GM23248 (cell line): ENCODE results near the gene SERINC2. TPM values are rescaled to one million over a fixed set of nuclear protein-coding genes. Genes with fewer than 3 reads are reported as not detected.

Experiments
- DNase-seq: peaks from one replicate; pipeline ENCODE4 v3.0.0-alpha.2; 2015
- H2AFZ ChIP-seq: fragments of 200-600 bp; sonication (generic); 2 replicates; pipeline ENCODE4 v1.6.1; 2016; ENCODE audit warnings: antibody characterized with exemption
- H3F3A ChIP-seq: fragments of 200-600 bp; sonication (generic); 2 replicates; pipeline ENCODE4 v1.6.1; 2016; ENCODE audit warnings: mild to moderate bottlenecking, antibody characterized with exemption, mixed run types; ENCODE audit not compliant: insufficient read depth
- H3K27ac ChIP-seq: fragments of 200-600 bp; sonication (generic); 2 replicates; pipeline ENCODE4 v1.5.1; 2016; ENCODE audit warnings: mild to moderate bottlenecking
- H3K27me3 ChIP-seq: fragments of 200-600 bp; sonication (generic); replicated peaks from 2 replicates; pipeline ENCODE4 v1.6.1; 2016; ENCODE audit warnings: mild to moderate bottlenecking; ENCODE audit not compliant: insufficient read depth
- H3K36me3 ChIP-seq: fragments of 200-600 bp; sonication (generic); 2 replicates; pipeline ENCODE4 v1.6.1; 2016; ENCODE audit warnings: low read depth, mild to moderate bottlenecking
- H3K4me1 ChIP-seq: fragments of 200-600 bp; sonication (generic); 2 replicates; pipeline ENCODE4 v1.6.1; 2016; ENCODE audit warnings: mild to moderate bottlenecking; ENCODE audit not compliant: insufficient read depth
- H3K4me2 ChIP-seq: fragments of 200-600 bp; sonication (generic); one replicate; pipeline ENCODE4 v1.6.1; 2016; ENCODE audit warnings: mild to moderate bottlenecking; ENCODE audit not compliant: unreplicated experiment
- H3K4me3 ChIP-seq: fragments of 200-600 bp; sonication (generic); 2 replicates; pipeline ENCODE4 v1.5.1; 2016; ENCODE audit warnings: mild to moderate bottlenecking
- H3K79me2 ChIP-seq: fragments of 200-600 bp; sonication (generic); 2 replicates; pipeline ENCODE4 v1.6.1; 2016; ENCODE audit warnings: mild to moderate bottlenecking; ENCODE audit not compliant: insufficient read depth
- H3K9ac ChIP-seq: fragments of 200-600 bp; sonication (generic); 2 replicates; pipeline ENCODE4 v1.6.1; 2016; ENCODE audit warnings: mild to moderate bottlenecking
- H3K9me2 ChIP-seq: fragments of 200-600 bp; sonication (generic); 2 replicates; pipeline ENCODE4 v1.6.1; 2016; ENCODE audit warnings: mixed run types, mild to moderate bottlenecking, moderate library complexity; ENCODE audit not compliant: insufficient read depth
- H3K9me3 ChIP-seq: fragments of 200-600 bp; sonication (generic); one replicate; pipeline ENCODE4 v1.6.1; 2017; ENCODE audit warnings: low read depth
- H4K20me1 ChIP-seq: fragments of 200-600 bp; sonication (generic); 2 replicates; pipeline ENCODE4 v1.6.0; 2016; ENCODE audit not compliant: insufficient read depth
- EZH2 ChIP-seq: fragments of 200-600 bp; sonication (generic); IDR thresholded peaks from 2 replicates; pipeline ENCODE4 v1.6.1; 2018; ENCODE audit warnings: antibody characterized with exemption, mild to moderate bottlenecking; ENCODE audit not compliant: insufficient read depth, poor library complexity, severe bottlenecking
- EZH2phosphoT487 ChIP-seq: fragments of 200-600 bp; sonication (generic); IDR thresholded peaks from 2 replicates; pipeline ENCODE4 v1.6.1; 2018; ENCODE audit warnings: antibody characterized with exemption, moderate library complexity, mild to moderate bottlenecking, low read depth; ENCODE audit not compliant: insufficient read depth
- WGBS, 2 experiments: methylation state at CpG; one replicate each; pipeline ENCODE4 v1.1.6; 2015 to 2017; ENCODE audit warnings: low lambda C conversion rate in 2 of 2, low coverage in 1 of 2; ENCODE audit errors: missing lambda C conversion rate in 2 of 2; 5-methylcytosine and 5-hydroxymethylcytosine counted together
- in situ Hi-C: fragments of 300-500 bp; cut with MboI; formaldehyde crosslinking; loops from 2 replicates; pipeline ENCODE4 v1.15.0; 2020
- polyA plus RNA-seq: library from polyadenylated mRNA; unstranded; fragments of >200 nt; fragmentation: Nextera tagmentation; extraction: Ambion mirVana; gene quantifications from 2 replicates; pipeline ENCODE4 v1.2.1, GENCODE V29; 2016
- total RNA-seq: library from RNA; depleted of rRNA; stranded (reverse); fragments of >200 nt; shearing (Covaris generic); gene quantifications from 2 replicates; pipeline ENCODE4 v1.2.3, GENCODE V29; 2014

The SERINC2 gene
- total and polyA plus RNA-seq, 2 experiments from 2014 or later: 50.9 to 96.0 TPM

GRCh38 chr1:31400393-31400792 is 12.6 kb upstream of the SERINC2 start:
- peak; percentile 77 for DNase-seq
- in situ Hi-C loops: no loop called here

GRCh38 chr1:31401241-31401640 is 11.8 kb upstream of the SERINC2 start:
- no peaks in the 10 kb centered on the region for H3K27me3 ChIP-seq
- no peak overlapping the region for H3K4me2 ChIP-seq
- H3F3A ChIP-seq: peaks cover 36% of the 10 kb centered on the region
- H3K79me2 ChIP-seq: no peaks in the 10 kb centered on the region
- TF ChIP-seq EZH2: no peak
- no peak for TF ChIP-seq EZH2phosphoT487
- DNase-seq: peak; percentile 48
- no peaks in the 10 kb centered on the region for H3K36me3 ChIP-seq
- no peaks in the 10 kb centered on the region for H3K9me2 ChIP-seq
- in situ Hi-C loops: no loop called here
- no peak overlapping the region for H3K27ac ChIP-seq
- no peak overlapping the region for H2AFZ ChIP-seq
- no peaks in the 10 kb centered on the region for H3K9me3 ChIP-seq
- H4K20me1 ChIP-seq: no peaks in the 10 kb centered on the region
- WGBS, 2 experiments: 60 to 61% methylated on average over 2 of the region's 2 CpGs
- H3K4me3 ChIP-seq: no peak overlapping the region
- peaks cover 40% of the 10 kb centered on the region for H3K4me1 ChIP-seq
- no peak overlapping the region for H3K9ac ChIP-seq

More at GRCh38 chr1:31400393-31400792, 12.6 kb upstream of the SERINC2 start:
- WGBS, 2 experiments: 0 to 2% methylated on average over 3 of the region's 3 CpGs
- H3K9ac ChIP-seq: no peak overlapping the region
- H3K4me1 ChIP-seq: peaks cover 40% of the 10 kb centered on the region
- no peak overlapping the region for H2AFZ ChIP-seq
- no peaks in the 10 kb centered on the region for H3K9me3 ChIP-seq
- TF ChIP-seq EZH2phosphoT487 (no peak), EZH2 (no peak)
- peak overlapping the region; percentile 32 for H3K4me2 ChIP-seq
- no peaks in the 10 kb centered on the region for H3K27me3 ChIP-seq
- no peaks in the 10 kb centered on the region for H4K20me1 ChIP-seq
- peaks cover 42% of the 10 kb centered on the region for H3F3A ChIP-seq
- H3K4me3 ChIP-seq: no peak overlapping the region
- peak overlapping the region; percentile 28 for H3K27ac ChIP-seq
- no peaks in the 10 kb centered on the region for H3K79me2 ChIP-seq
- no peaks in the 10 kb centered on the region for H3K36me3 ChIP-seq
- H3K9me2 ChIP-seq: no peaks in the 10 kb centered on the region

- no peaks in the 10 kb centered on the region for H3K9me3 ChIP-seq
- H4K20me1 ChIP-seq: no peaks in the 10 kb centered on the region
- WGBS, 2 experiments: 84 to 85% methylated on average over 6 of the region's 6 CpGs
- no peaks in the 10 kb centered on the region for H3K9me2 ChIP-seq
- H3K9ac ChIP-seq: no peak overlapping the region
- H3F3A ChIP-seq: peaks cover 4% of the 10 kb centered on the region; the same call in 1 of the 2 replicates
- no peaks in the 10 kb centered on the region for H3K27me3 ChIP-seq
- peaks cover 16% of the 10 kb centered on the region for H3K4me1 ChIP-seq
- no peaks in the 10 kb centered on the region for H3K79me2 ChIP-seq
- H3K4me3 ChIP-seq: no peak overlapping the region
- no peak overlapping the region for H3K27ac ChIP-seq
- no peaks in the 10 kb centered on the region for H3K36me3 ChIP-seq
- DNase-seq: no peak
- TF ChIP-seq EZH2 (no peak), EZH2phosphoT487 (no peak)
- in situ Hi-C loops: no loop called here
- no peak overlapping the region for H2AFZ ChIP-seq
- H3K4me2 ChIP-seq: no peak overlapping the region
Observed at GRCh38 chr1:31405578-31406245, 7.3 kb upstream of the SERINC2 start.

- Histone ChIP-seq H3K4me1 (peaks cover 20% of the 10 kb centered on the region), H3K36me3 (no peaks in the 10 kb centered on the region), H3K27me3 (no peaks in the 10 kb centered on the region), H3K27ac (no peak overlapping the region), H3F3A (peaks cover 4% of the 10 kb centered on the region; the same call in 1 of the 2 replicates), H3K9me3 (no peaks in the 10 kb centered on the region), H2AFZ (no peak overlapping the region), H3K4me2 (no peak overlapping the region), H4K20me1 (no peaks in the 10 kb centered on the region), H3K4me3 (no peak overlapping the region), H3K9ac (no peak overlapping the region), H3K9me2 (no peaks in the 10 kb centered on the region), H3K79me2 (no peaks in the 10 kb centered on the region)
- no peak for TF ChIP-seq EZH2phosphoT487
- TF ChIP-seq EZH2: no peak
- 91 to 96% methylated on average over 16 to 18 of the region's 18 CpGs for WGBS, 2 experiments
- no peak for DNase-seq
- in situ Hi-C loops: no loop called here
Observed at GRCh38 chr1:31407029-31407626, 5.9 kb upstream of the SERINC2 start.
